Mesothelial cell of epicardium (in vitro differentiated cells): ENCODE measurements around the gene PLXNB2. TPM values are rescaled to one million over a fixed set of nuclear protein-coding genes. Genes with fewer than 3 reads are reported as not detected.

Experiments used
- DNase-seq, 2 experiments: peaks; one replicate each; pipeline ENCODE4 v3.0.0; 2021; ENCODE audit warnings: low spot score in 2 of 2; ENCODE audit not compliant: unreplicated experiment in 2 of 2
- H3K27ac Mint-ChIP-seq: 2 replicates; pipeline ENCODE4 v1.8.0; 2021; ENCODE audit warnings: mixed read lengths
- H3K27me3 Mint-ChIP-seq: 2 replicates; pipeline ENCODE4 v1.8.0; 2021; ENCODE audit warnings: low read depth, mixed read lengths
- H3K36me3 Mint-ChIP-seq: 2 replicates; pipeline ENCODE4 v1.8.0; 2021; ENCODE audit warnings: mixed read lengths
- H3K4me1 Mint-ChIP-seq: 2 replicates; pipeline ENCODE4 v1.8.0; 2021; ENCODE audit warnings: mixed read lengths
- H3K4me3 Mint-ChIP-seq: 2 replicates; pipeline ENCODE4 v1.8.0; 2021; ENCODE audit warnings: mild to moderate bottlenecking, moderate library complexity, mixed read lengths
- H3K9me3 Mint-ChIP-seq: 2 replicates; pipeline ENCODE4 v1.8.0; 2021; ENCODE audit warnings: mixed read lengths
- CTCF ChIP-seq: fragments of 200-600 bp; sonication (generic); IDR thresholded peaks from one replicate; pipeline ENCODE4 v1.5.0; 2021; ENCODE audit warnings: antibody characterized with exemption; ENCODE audit not compliant: unreplicated experiment
- total RNA-seq: library from RNA; stranded (reverse); gene quantifications from 3 replicates; pipeline ENCODE4 v1.2.1, GENCODE V29; 2021

Gene PLXNB2
- total RNA-seq, 1 donor from 2014 or later, result 467 TPM

DNA sequence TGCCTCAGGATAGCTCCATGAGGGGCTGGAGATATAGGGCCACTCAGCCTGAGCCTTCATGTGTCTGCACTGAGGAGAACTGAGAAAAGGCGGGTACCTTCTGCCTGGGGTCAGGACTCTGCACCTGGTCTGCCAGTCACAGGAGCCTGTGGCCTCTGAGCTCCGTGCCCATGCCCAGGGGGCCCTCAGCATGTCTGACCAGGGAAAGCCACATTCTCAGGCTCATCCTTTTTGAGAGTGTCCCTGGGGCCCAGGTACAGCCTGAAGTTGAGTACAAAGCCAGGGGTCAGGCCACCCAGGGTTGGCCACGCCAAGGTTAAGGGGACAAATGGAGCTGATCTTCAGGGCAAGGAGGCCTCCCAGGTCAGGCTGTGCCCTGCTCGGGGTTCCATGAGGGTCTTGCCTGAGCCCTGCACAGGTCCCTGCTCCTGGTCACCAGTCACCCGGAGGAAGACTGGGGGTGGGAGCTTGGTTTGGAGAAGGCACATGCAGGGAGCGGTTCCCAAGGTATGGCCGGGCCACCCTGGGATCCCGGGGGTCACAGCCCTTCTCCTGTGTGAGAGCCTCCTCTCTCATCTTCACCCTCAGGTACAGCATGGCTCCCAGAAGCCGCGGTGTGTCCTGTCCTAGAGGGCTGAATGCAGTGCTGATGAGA lies 13.4 kb upstream of the PLXNB2 start:
- no peak for DNase-seq
- TF ChIP-seq CTCF, result no peak
- Mint-ChIP-seq H3K27ac (no peak overlapping the region), H3K4me1 (peaks cover 1% of the 10 kb centered on the region), H3K4me3 (no peak overlapping the region), H3K9me3 (no peaks in the 10 kb centered on the region), H3K36me3 (no peaks in the 10 kb centered on the region), H3K27me3 (no peaks in the 10 kb centered on the region)

GRCh38 chr22:50320116-50320515 lies 12.7 kb upstream of the PLXNB2 start:
- no peak overlapping the region for H3K4me3 Mint-ChIP-seq
- no peaks in the 10 kb centered on the region for H3K4me1 Mint-ChIP-seq
- no peak for DNase-seq
- H3K36me3 Mint-ChIP-seq, result peaks cover 3% of the 10 kb centered on the region
- H3K27ac Mint-ChIP-seq, result no peak overlapping the region
- H3K9me3 Mint-ChIP-seq, result no peaks in the 10 kb centered on the region
- TF ChIP-seq CTCF, result no peak
- no peaks in the 10 kb centered on the region for H3K27me3 Mint-ChIP-seq

GRCh38 chr22:50319503-50319951 lies 12.1 kb upstream of the PLXNB2 start:
- Mint-ChIP-seq H3K9me3 (no peaks in the 10 kb centered on the region), H3K36me3 (peaks cover 3% of the 10 kb centered on the region), H3K4me3 (no peak overlapping the region), H3K27me3 (no peaks in the 10 kb centered on the region), H3K27ac (no peak overlapping the region), H3K4me1 (no peaks in the 10 kb centered on the region)
- TF ChIP-seq CTCF, result no peak
- DNase-seq, result no peak

DNA sequence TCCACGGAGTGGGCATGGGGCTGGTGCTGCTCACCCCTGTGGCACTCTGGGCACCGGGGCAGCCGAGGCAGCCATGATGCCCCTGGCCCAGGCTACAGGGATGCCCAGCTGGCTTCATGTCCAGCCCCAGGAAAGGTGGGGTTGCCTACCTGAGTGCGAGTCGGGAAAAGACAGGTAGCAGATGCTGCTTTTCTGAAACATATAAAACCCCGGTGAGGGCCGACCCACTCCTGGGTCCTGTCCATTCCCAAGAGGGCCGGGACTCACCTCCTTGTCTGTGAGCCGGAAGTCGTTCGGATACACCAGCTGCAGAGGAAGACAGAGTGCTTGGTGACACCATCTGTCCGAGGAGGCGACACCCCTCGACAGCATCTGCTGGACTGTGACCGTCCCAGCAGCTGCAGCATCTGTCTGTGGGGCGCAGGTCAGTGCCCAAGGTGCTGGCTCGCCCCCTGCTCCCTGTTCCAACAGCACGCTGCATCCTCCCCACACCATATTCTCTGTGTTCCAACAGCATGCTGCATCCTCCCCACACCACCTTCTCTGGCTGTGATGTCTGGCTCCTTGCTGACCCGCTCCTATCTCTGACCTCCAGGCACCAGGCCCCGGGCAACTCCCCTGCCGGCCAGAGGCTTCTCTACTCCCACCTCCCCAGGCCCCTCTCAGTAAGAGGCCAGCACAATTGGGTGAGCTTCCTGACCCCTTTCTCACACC lies 11.4 kb upstream of the PLXNB2 start:
- H3K9me3 Mint-ChIP-seq, result no peaks in the 10 kb centered on the region

GRCh38 chr22:50318356-50318697 lies 10.9 kb upstream of the PLXNB2 start:
- TF ChIP-seq CTCF, result no peak
- Mint-ChIP-seq H3K36me3 (peaks cover 3% of the 10 kb centered on the region), H3K27ac (no peak overlapping the region), H3K27me3 (no peaks in the 10 kb centered on the region), H3K4me3 (no peak overlapping the region), H3K9me3 (no peaks in the 10 kb centered on the region), H3K4me1 (peaks cover 4% of the 10 kb centered on the region)
- no peak for DNase-seq

More for the DNA sequence above, 11.4 kb upstream of the PLXNB2 start:
- Mint-ChIP-seq H3K4me1 (peaks cover 4% of the 10 kb centered on the region), H3K36me3 (peaks cover 3% of the 10 kb centered on the region), H3K4me3 (no peak overlapping the region), H3K27me3 (no peaks in the 10 kb centered on the region), H3K27ac (no peak overlapping the region)
- TF ChIP-seq CTCF, result no peak
- DNase-seq, result no peak
